Measurements from ENCODE around the gene RPS19BP1.

RPS19BP1 gene

GRCh38 chr22:39558950-39559349, 26.4 kb upstream of the RPS19BP1 start:
- DNase-seq = no peak

GRCh38 chr22:39558254-39558727, 25.7 kb upstream of the RPS19BP1 start:
- no peak for DNase-seq

- peak; percentile 70 for DNase-seq
These were observed 24.7 kb upstream of the RPS19BP1 start for GRCh38 chr22:39556970-39557841.

- no peak for DNase-seq
These were observed 21.6 kb upstream of the RPS19BP1 start for GRCh38 chr22:39554151-39554550.

- no peak for DNase-seq
These were observed 20.9 kb upstream of the RPS19BP1 start for GRCh38 chr22:39553429-39553828.

GRCh38 chr22:39547587-39547947, 15.0 kb upstream of the RPS19BP1 start:
- no peak for DNase-seq

- DNase-seq = no peak
These were observed 14.5 kb upstream of the RPS19BP1 start for GRCh38 chr22:39546889-39547586.

GRCh38 chr22:39545386-39546365, 13.1 kb upstream of the RPS19BP1 start:
- DNase-seq = peak; percentile 78

GRCh38 chr22:39543095-39543494, 10.5 kb upstream of the RPS19BP1 start:
- peak; percentile 39 for DNase-seq

GRCh38 chr22:39537975-39538374, 5.4 kb upstream of the RPS19BP1 start:
- no peak for DNase-seq

GRCh38 chr22:39536711-39537110, 4.2 kb upstream of the RPS19BP1 start:
- no peak for DNase-seq

GRCh38 chr22:39535831-39536449, 3.4 kb upstream of the RPS19BP1 start:
- no peak for DNase-seq

- no peak for DNase-seq
These were observed 2.8 kb upstream of the RPS19BP1 start for GRCh38 chr22:39535357-39535725.

GRCh38 chr22:39534591-39535356, 2.2 kb upstream of the RPS19BP1 start:
- DNase-seq = peak; percentile 84

- DNase-seq = no peak
These were observed 1.6 kb upstream of the RPS19BP1 start for GRCh38 chr22:39534092-39534506.

- no peak for DNase-seq
These were observed 1.7 kb downstream of the RPS19BP1 start for GRCh38 chr22:39530692-39531331.

- DNase-seq = no peak
These were observed 2.4 kb downstream of the RPS19BP1 start for GRCh38 chr22:39530116-39530515.

GRCh38 chr22:39529487-39529851, 3.1 kb downstream of the RPS19BP1 start:
- no peak for DNase-seq

GRCh38 chr22:39528681-39529486, 3.7 kb downstream of the RPS19BP1 start:
- peak; percentile 92 for DNase-seq

GRCh38 chr22:39528080-39528661, 4.4 kb downstream of the RPS19BP1 start:
- DNase-seq = no peak
